Stimulated activated CD8-positive, alpha-beta memory T cell treated with anti-CD3 and anti-CD28 coated beads, Interleukin-4, amount 100 ng/mL, for 48 hours (primary cell): ENCODE results near the gene B3GNT7.
"Not testable (repeated sequence)": the region's sequence is repeated elsewhere in the genome, so short reads cannot be mapped to it uniquely, and the experiment has no call there.

Source experiments
- DNase-seq: peaks from one replicate; pipeline ENCODE4 v3.0.0-alpha.2; 2020

Gene B3GNT7

GRCh38 chr2:231367178-231367577 is 28.3 kb upstream of the B3GNT7 start:
- no peak for DNase-seq

- DNase-seq = no peak
Measured at GRCh38 chr2:231369580-231370428, 25.7 kb upstream of the B3GNT7 start.

GRCh38 chr2:231370429-231370748 is 25.1 kb upstream of the B3GNT7 start:
- no peak for DNase-seq

- no peak for DNase-seq
Measured at GRCh38 chr2:231370749-231371429, 24.6 kb upstream of the B3GNT7 start.

- DNase-seq = no peak
Measured at GRCh38 chr2:231371430-231372054, 24.0 kb upstream of the B3GNT7 start.

DNA sequence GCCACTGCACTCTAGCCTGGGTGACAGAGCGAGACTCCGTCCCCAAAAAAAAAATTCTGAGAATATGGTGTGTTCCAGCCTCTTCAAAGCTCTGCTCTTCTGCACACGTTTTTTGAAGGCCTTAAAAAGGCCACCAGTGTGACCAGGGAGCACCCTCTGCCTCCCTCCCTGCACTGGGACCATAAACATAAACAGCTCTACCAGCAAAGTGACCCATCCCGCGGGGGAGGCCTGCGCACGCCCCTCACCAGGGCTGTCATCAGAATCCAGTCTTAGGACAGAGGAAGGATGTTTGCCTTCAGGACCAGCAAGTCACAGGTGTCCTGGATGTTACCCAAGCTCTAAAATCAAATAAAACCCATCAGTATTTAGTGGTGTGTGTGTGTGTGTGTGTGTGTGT is 23.2 kb upstream of the B3GNT7 start:
- DNase-seq = no peak

- no peak for DNase-seq
Measured at GRCh38 chr2:231373184-231373583, 22.3 kb upstream of the B3GNT7 start.

- no peak for DNase-seq
Measured at GRCh38 chr2:231373786-231374349, 21.6 kb upstream of the B3GNT7 start.

- DNase-seq = no peak
Measured at GRCh38 chr2:231374771-231375170, 20.7 kb upstream of the B3GNT7 start.

GRCh38 chr2:231375994-231376615 is 19.4 kb upstream of the B3GNT7 start:
- DNase-seq = not testable (repeated sequence)

DNA sequence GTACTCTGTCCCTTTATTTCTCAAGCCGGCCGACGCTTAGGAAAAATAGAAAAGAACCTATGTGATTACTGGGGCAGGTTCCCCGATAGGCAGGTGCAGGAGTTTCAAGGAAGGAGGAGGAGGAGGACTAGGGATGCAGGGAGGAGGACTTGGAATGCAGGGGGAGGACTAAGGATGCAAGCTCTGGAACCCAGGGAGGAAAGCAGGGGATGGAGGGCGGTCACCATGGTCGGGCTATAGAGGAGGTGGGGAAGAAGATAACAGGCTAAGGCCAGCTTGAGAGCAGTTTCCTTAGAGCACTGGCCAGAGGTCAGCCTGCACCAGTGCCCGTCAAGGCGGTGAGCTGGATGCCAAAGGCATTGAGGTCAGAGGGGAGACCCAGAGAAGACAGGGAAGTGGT is 18.7 kb upstream of the B3GNT7 start:
- DNase-seq = no peak

DNA sequence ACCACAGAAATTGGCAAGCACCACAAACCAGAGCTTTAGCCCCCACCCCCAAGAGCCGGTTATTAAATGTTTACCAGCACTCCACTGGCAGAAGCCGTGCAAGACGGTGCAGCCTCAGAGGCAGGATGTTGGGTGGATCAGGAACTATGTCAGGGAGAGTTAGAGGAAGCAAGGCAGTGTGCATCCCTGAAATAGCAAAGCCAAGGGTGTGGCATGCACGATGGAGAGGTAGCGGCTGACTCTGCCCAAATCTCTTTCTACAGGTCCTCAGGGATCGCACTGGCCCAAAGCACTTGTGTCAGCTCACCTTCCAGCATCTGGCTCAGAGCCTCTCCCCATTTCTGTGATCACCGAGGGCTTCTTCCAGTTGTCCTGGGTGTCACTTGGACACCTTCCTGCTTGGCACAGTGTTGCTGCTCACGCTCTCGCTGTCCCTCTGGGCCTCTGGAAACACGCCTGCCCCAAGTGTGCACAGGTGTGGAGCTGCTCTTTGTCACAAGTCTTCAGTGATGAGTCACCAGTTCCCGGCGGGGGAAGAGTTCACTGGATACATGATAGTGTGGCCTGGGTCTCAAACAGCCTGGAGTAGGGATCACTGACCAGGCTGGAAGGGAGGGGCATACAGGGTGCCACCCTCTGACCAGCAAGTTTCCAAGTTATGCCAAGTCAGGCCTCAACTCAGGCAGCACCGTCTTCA is 17.3 kb upstream of the B3GNT7 start:
- DNase-seq = no peak

GRCh38 chr2:231379266-231380215 is 16.0 kb upstream of the B3GNT7 start:
- DNase-seq = no peak

DNA sequence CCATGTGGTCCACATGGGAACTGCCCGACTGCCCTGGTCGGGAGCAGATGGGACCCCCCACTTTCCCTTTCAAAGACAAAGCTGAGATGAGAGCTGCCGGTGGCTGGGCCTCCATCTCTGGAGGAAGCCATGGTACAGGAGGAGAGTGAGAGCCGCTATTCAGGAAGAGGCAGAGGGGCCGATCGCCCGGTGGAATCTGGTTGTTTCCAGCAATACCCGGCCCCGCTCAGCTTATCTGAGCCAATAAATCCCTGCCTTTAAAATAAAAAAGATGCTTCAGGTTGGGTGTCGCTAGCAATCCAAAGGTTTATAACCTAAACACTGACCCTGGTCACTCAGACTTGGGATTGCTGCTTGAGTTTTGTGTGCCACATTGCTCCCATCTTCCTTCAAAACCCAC is 15.2 kb upstream of the B3GNT7 start:
- no peak for DNase-seq

DNA sequence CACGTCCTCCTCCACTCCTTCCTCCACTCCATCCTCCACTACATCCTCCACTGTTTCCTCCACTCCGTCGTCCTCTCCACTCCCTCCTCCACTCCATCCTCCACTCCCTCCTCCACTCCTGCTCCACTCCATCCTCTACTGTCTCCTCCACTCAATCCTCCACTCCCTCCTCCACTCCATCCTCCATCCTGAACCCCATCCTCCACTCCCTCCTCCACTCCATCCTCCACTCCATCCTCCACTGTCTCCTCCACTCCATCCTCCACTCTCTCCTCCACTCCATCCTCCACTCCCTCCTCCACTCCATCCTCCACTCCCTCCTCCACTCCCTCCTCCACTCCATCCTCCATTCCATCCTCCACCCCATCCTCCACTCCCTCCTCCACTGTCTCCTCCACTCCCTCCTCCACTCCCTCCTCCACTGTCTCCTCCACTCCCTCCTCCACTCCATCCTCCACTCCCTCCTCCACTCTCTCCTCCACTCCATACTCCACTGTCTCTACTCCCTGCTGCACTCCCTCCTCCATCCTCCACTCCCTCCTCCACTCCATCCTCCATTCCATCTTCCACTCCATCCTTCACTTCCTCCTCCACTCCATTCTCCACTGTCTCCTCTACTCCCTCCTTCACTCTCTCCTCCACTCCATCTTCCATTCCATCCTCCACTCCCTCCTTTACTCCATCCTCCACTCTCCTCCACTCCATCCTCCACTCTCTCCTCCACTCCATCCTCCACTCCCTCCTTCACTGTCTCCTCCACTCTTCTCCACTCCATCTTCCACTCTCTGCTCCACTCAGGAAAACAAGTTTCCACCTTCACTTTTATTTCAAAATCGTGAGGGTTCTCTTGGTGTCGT is 14.3 kb upstream of the B3GNT7 start:
- no peak for DNase-seq

- no peak for DNase-seq
Measured at GRCh38 chr2:231382116-231382515, 13.4 kb upstream of the B3GNT7 start.

DNA sequence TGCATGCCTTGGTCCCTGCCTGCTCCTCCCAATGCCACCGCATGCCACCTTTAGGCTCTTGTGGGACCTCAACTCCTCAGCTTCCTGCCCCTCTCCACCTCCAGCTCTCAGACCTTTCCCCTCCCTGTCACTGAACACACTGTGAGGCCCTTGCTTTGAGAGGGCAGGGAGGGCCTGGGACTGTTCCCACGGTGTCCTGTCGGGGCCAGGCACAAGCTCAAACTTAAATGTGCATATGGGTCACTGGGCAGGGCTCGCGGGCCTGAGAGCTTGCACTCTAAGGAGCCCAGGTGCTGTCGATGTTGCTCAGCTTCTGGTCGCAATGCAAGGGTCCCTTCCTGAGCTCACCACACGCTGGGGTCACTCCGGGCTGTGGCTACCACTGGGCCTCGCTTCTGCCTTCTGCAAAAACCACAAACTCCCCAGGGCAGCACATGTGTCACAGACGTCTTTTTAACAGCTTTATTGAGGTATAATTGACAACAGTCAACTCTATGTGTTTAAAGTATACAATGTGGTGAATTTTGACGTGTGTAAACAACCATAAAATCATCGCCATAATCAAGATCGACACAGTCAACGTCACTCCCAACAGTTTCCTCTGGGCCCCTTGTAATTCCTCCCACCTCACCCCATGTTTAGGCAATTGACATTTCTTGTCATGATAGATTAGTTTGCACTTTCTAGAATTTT is 11.9 kb upstream of the B3GNT7 start:
- no peak for DNase-seq

DNA sequence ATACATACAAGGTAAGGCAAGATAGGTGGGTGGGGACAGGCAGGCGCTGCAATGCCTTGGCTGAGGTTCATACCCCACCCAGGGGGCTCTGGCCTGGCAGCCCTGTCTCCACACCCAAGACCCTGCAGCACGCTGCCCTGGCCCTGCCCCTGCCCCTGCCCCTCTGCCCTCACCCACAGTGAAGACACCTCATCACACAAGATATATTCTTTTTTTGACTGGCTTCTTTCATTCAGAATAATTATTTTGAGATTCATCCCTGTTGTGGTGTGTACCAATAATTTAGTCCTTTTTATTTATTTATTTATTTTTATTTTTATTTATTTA is 11.4 kb upstream of the B3GNT7 start:
- no peak for DNase-seq

GRCh38 chr2:231384970-231385369 is 10.5 kb upstream of the B3GNT7 start:
- DNase-seq = no peak

- no peak for DNase-seq
Measured at GRCh38 chr2:231385429-231385828, 10.1 kb upstream of the B3GNT7 start.
